ENCODE measurements around the gene MMP17. TPM values are rescaled to one million over a fixed set of nuclear protein-coding genes. Genes with fewer than 3 reads are reported as not detected.

MMP17 gene
- 5.2 TPM for total RNA-seq

DNA sequence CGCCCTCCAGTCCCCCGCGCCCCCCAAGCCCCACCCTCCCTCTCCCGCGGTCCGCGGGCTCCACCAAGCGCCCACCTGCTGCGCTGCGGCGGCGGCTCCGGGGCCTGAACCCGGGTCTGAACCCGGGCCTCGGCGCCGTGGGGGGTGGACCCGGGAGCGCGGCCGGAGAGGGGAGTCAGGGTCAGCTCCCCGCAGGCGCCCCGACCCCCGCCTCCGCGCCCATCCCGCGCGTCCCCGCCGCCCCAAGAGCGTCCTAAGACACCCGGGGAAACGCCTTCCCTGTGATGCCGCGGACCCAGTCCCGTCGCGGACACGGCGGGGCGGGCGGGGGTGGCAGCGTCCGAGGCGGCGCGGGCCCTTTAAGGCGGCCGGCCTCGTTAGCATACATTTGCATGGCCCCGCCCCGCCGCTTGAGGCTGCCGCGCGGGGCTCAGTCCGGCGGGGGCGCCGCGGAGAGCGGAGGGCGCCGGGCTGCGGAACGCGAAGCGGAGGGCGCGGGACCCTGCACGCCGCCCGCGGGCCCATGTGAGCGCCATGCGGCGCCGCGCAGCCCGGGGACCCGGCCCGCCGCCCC, at the start of gene MMP17:
Gene MMP17 (plus strand): TSS at position 433 of the 574 bp plus-strand sequence. CDS start 102 bp downstream, at position 535.
- intact Hi-C loops (cut with DNase I) = no loop called here
- H3K27me3 ChIP-seq = no peaks in the 10 kb centered on the region
- no peak for DNase-seq (ENCODE audit: extremely low spot score in 2 of 2)
- H3K27ac ChIP-seq = peak within 1 kb of the TSS; percentile 75
- H3K9me3 ChIP-seq = no peaks in the 10 kb centered on the region
- peak within 1 kb of the TSS; percentile 47 to 54 for H3K4me3 ChIP-seq
- peak in 1 of 2 donors; percentile 62 for TF ChIP-seq POLR2A (IDR thresholded peaks at IDR 0.05)
- TF ChIP-seq POLR2AphosphoS5 (IDR thresholded peaks at IDR 0.05; ENCODE audit: insufficient read depth in 1 of 2, low read depth in 1 of 2) = no peak
- TF ChIP-seq, protein P1, sequence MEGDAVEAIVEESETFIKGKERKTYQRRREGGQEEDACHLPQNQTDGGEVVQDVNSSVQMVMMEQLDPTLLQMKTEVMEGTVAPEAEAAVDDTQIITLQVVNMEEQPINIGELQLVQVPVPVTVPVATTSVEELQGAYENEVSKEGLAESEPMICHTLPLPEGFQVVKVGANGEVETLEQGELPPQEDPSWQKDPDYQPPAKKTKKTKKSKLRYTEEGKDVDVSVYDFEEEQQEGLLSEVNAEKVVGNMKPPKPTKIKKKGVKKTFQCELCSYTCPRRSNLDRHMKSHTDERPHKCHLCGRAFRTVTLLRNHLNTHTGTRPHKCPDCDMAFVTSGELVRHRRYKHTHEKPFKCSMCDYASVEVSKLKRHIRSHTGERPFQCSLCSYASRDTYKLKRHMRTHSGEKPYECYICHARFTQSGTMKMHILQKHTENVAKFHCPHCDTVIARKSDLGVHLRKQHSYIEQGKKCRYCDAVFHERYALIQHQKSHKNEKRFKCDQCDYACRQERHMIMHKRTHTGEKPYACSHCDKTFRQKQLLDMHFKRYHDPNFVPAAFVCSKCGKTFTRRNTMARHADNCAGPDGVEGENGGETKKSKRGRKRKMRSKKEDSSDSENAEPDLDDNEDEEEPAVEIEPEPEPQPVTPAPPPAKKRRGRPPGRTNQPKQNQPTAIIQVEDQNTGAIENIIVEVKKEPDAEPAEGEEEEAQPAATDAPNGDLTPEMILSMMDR (IDR thresholded peaks at IDR 0.05) = peak in 1 of 3 experiments; percentile 22
- no peaks in the 10 kb centered on the region for H3K36me3 ChIP-seq
- H3K4me1 ChIP-seq = peaks cover 44% of the 10 kb centered on the region

DNA sequence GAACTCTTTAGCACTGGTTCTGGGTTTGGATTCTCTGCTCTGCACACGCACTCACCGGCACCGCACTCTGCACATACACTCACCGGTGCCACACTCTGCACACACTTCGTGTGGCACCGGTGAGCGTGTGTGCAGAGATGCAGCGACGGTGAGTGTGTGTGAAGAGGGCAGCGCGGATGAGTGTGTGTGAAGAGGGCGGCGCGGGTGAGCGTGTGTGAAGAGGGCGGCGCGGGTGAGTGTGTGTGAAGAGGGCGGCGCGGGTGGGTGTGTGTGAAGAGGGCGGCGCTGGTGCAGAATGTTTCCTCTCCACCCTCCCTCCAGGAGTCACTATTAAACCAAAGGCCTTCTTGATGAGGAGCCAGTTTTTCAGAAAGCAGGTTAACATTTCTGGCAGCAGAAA, 49.2 kb upstream of the MMP17 start:
- no peaks in the 10 kb centered on the region for H3K9me3 ChIP-seq
- peaks cover 12% of the 10 kb centered on the region for H3K4me1 ChIP-seq
- no peak for DNase-seq (ENCODE audit: extremely low spot score in 2 of 2)
- intact Hi-C loops (cut with DNase I) = no loop called here
- H3K27me3 ChIP-seq = no peaks in the 10 kb centered on the region
- no peak overlapping the region for H3K4me3 ChIP-seq
- no peak overlapping the region for H3K27ac ChIP-seq
- H3K36me3 ChIP-seq = peaks cover 0 to 30% of the 10 kb centered on the region in 2 donors
- TF ChIP-seq POLR2A (IDR thresholded peaks at IDR 0.05) = no peak
- TF ChIP-seq, protein P1 (IDR thresholded peaks at IDR 0.05) = no peak
- TF ChIP-seq POLR2AphosphoS5 (IDR thresholded peaks at IDR 0.05; ENCODE audit: insufficient read depth in 1 of 2, low read depth in 1 of 2) = no peak

DNA sequence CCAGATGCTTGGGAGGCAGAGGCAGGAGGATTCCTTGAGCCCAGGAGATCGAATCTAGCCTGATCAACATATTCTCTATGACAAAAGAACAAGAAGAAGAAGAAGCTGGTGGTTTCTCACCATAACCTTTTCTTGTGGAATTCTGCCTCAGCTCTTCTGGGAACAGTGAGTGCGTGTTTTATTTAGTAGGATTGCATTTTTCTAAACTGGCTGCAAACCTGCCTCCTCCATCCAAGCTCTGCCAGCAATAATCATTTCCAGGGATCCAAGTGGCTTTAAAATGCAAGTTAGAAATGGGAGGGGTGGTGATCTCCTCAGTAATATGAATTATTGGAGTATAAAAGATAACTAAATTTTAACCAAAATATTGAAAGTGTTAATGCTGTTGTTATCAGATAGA, 46.1 kb upstream of the MMP17 start:
- H3K27ac ChIP-seq = no peak overlapping the region
- H3K9me3 ChIP-seq = no peaks in the 10 kb centered on the region
- H3K27me3 ChIP-seq = no peaks in the 10 kb centered on the region
- intact Hi-C loops (cut with DNase I) = no loop called here
- peaks cover 0 to 45% of the 10 kb centered on the region in 2 donors for H3K36me3 ChIP-seq
- DNase-seq (ENCODE audit: extremely low spot score in 2 of 2) = no peak
- no peak overlapping the region for H3K4me3 ChIP-seq
- TF ChIP-seq, protein P1 (IDR thresholded peaks at IDR 0.05) = no peak
- TF ChIP-seq POLR2AphosphoS5 (IDR thresholded peaks at IDR 0.05; ENCODE audit: insufficient read depth in 1 of 2, low read depth in 1 of 2) (no peak), POLR2A (IDR thresholded peaks at IDR 0.05) (no peak)
- H3K4me1 ChIP-seq = peaks cover 14% of the 10 kb centered on the region

DNA sequence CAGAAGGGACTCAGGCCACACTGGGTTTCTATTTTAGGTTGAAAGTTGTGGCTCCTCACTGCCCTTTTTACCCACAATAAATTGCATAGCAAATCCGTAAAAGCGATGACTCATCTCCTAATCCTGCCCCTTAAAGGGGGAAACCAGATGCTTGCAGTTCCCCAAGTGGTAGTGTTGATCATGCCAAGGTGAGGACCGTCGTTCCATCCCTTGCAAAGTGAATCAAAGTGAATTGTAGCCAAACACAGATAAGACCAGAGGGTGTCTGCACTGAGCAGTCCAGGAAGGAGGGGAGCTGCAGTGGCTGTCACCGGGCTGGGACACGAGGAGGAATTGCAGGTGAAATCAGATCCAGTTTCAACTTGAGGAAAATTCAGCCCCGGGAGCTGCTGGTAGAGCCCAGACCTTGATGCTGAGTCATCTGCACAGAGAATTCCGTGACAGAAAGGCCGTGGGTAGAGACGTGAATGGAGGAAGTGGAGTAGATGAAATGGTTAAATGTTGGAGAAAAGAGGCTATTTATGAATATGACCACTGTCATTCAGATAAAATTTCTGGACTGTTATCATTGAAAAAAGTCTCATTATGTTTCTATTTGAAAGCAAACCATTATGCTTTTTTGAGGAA, 44.2 kb upstream of the MMP17 start:
- Histone ChIP-seq H3K9me3 (no peaks in the 10 kb centered on the region), H3K4me1 (peaks cover 14% of the 10 kb centered on the region), H3K36me3 (peaks cover 0 to 52% of the 10 kb centered on the region in 2 donors), H3K27ac (peak overlapping the region; percentile 11), H3K4me3 (no peak overlapping the region), H3K27me3 (no peaks in the 10 kb centered on the region)
- DNase-seq (ENCODE audit: extremely low spot score in 2 of 2) = no peak
- intact Hi-C loops (cut with DNase I) = no loop called here
- TF ChIP-seq POLR2A (IDR thresholded peaks at IDR 0.05) = no peak
- TF ChIP-seq POLR2AphosphoS5 (IDR thresholded peaks at IDR 0.05; ENCODE audit: insufficient read depth in 1 of 2, low read depth in 1 of 2) = no peak
- TF ChIP-seq, protein P1 (IDR thresholded peaks at IDR 0.05) = no peak

Data from vagina (tissue), 2 donors.